ENCODE measurements around the gene CBX5.

GRCh38 chr12:54187075-54187474 is 92.8 kb downstream of the CBX5 start:
- TF ChIP-seq CTCF (IDR thresholded peaks at IDR 0.05): no peak
- no peak for TF ChIP-seq EP300 (IDR thresholded peaks at IDR 0.05)

Measured in ovary (tissue), 3 donors.